Activated T-cell treated with anti-CD3 and anti-CD28 coated beads, Interleukin-2, amount 50 U/mL, for 4 hours (primary cell): ENCODE data around the gene SCFD1. TPM values are rescaled to one million over a fixed set of nuclear protein-coding genes. Genes with fewer than 3 reads are reported as not detected.
A peak's percentile ranks its signal among the peaks of the same experiment; 100 is the strongest.
"Not testable (repeated sequence)": the region's sequence is repeated elsewhere in the genome, so short reads cannot be mapped to it uniquely, and the experiment has no call there.

Experiments used
- ATAC-seq, 2 donors: fragments of 200-7000 bp; cut with Tn5 transposase; one replicate each; pipeline ENCODE4 v1.10.0; 2021
- DNase-seq: peaks from one replicate; pipeline ENCODE4 v3.0.0-alpha.2; 2020
- H3K27me3 Mint-ChIP-seq: one replicate; pipeline ENCODE4 v1.8.0; 2021; ENCODE audit warnings: low read depth, mixed read lengths
- H3K36me3 Mint-ChIP-seq: one replicate; pipeline ENCODE4 v1.8.0; 2022; ENCODE audit warnings: mixed read lengths; ENCODE audit not compliant: insufficient read depth
- H3K4me1 Mint-ChIP-seq: one replicate; pipeline ENCODE4 v1.8.0; 2021; ENCODE audit warnings: low read depth, mixed read lengths
- H3K4me3 Mint-ChIP-seq: one replicate; pipeline ENCODE4 v1.8.0; 2021; ENCODE audit warnings: mild to moderate bottlenecking, moderate library complexity, mixed read lengths
- H3K9me3 Mint-ChIP-seq: one replicate; pipeline ENCODE4 v1.8.0; 2021; ENCODE audit warnings: mixed read lengths
- total RNA-seq, 3 donors: library from RNA; stranded (reverse); gene quantifications; one replicate each; pipeline ENCODE4 v1.2.1, GENCODE V29; 2021

SCFD1 gene
- total RNA-seq, 3 donors from 2014 or later = 65.2 to 76.9 (median 73.5) TPM

DNA sequence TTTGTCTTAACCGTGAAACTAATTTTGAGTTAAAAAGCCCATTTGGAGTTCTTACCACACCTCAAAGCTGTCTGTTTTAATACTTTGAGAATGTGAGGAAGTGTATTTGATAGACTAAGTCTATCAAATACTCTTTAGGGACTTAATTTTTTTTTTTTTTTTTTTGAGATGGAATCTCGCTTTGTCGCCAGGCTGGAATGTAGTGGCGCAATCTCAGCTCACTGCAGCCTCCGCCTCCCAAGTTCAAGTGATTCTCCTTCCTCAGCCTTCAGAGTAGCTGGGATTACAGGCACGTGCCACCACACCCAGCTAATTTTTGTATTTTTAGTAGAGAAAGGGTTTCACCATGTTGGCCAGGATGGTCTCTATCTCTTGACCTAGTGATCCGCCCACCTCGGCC, 7.3 kb downstream of the SCFD1 start:
- H3K4me3 Mint-ChIP-seq, DNase-seq, ATAC-seq, H3K9me3 Mint-ChIP-seq, H3K27me3 Mint-ChIP-seq: not testable (repeated sequence)
- H3K36me3 Mint-ChIP-seq = peaks cover 17% of the 10 kb centered on the region
- H3K4me1 Mint-ChIP-seq = peaks cover 23% of the 10 kb centered on the region

DNA sequence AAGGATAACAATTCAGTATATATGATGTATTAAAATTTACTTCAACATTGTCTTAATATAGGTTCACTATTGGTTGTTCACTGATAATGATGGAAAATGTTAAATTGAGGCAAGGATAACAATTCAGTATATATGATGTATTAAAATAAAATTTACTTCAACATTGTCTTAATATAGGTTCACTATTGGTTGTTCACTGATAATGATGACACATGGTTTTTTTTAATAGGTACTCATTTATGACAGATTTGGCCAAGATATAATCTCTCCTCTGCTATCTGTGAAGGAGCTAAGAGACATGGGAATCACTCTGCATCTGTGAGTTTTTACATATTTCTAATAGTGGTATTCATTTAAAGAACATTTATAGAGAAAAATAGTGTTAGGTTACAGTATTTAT, 8.1 kb downstream of the SCFD1 start:
- H3K9me3 Mint-ChIP-seq = no peaks in the 10 kb centered on the region
- ATAC-seq (no peak), DNase-seq (no peak)
- H3K4me3 Mint-ChIP-seq = no peak overlapping the region
- no peaks in the 10 kb centered on the region for H3K27me3 Mint-ChIP-seq
- H3K36me3 Mint-ChIP-seq = peaks cover 19% of the 10 kb centered on the region
- H3K4me1 Mint-ChIP-seq = peaks cover 19% of the 10 kb centered on the region

DNA sequence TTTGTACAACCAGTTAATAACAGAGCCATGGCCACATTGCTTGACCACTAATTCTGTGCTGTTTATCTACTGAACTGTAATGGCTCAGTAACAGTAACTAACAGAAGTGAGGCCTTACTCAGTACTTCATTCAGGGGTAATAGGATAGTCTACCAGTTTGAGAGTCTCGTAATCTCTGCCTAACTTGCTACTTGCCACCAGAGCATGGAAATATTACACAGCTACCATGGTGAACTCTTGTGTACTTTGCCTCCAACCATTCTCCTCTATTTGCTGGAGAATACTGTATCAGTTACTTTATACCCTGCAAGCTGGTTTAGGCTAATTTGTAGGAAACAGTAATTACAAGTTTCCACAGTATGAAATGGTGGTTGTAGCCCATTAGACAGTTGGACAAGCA, 10.6 kb downstream of the SCFD1 start:
- Mint-ChIP-seq H3K9me3 (no peaks in the 10 kb centered on the region), H3K4me1 (peaks cover 13% of the 10 kb centered on the region), H3K36me3 (peaks cover 31% of the 10 kb centered on the region), H3K4me3 (no peak overlapping the region), H3K27me3 (no peaks in the 10 kb centered on the region)
- DNase-seq (no peak), ATAC-seq (no peak)

DNA sequence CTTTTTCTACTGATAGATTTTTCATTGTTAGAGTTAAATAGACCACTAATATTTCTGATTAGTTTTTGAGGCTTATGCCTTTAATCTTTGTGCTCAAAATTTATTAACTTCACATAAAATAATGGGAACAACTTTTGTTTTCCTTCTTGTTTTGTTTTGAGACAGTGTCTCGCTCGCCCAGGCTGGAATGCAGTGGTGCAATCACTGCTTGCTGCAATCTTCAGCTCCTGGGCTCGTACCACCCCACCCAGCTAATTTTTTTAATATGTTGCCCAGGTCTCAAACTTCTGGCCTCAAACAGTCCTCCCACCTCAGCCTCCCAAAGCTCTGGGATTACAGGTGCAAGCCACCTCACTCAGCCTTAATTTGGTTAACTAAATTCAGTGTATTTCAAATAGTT, 16.8 kb downstream of the SCFD1 start:
- H3K36me3 Mint-ChIP-seq = peaks cover 35% of the 10 kb centered on the region

DNA sequence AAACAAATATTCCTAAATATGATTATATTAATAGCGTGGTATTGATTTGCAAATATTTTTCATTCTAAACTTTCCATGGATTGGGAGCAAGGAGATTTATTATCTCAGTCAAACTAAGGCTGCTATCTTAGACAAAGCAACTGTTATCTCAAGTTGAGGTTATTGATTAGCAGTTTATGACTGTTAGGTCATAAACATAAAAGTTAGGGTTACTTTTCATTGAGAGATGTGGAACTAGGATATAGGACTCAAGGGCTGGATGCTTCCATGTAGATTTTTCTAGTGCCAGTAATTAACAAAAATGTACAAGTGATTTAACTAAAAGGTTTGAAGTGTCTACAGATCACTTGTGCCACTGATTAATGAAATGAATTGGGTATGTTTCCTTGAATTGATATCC, 19.1 kb downstream of the SCFD1 start:
- Mint-ChIP-seq H3K9me3 (peaks cover 7% of the 10 kb centered on the region), H3K27me3 (no peaks in the 10 kb centered on the region), H3K36me3 (peaks cover 40% of the 10 kb centered on the region), H3K4me3 (no peak overlapping the region), H3K4me1 (peaks cover 3% of the 10 kb centered on the region)
- DNase-seq (no peak), ATAC-seq (no peak)

More for the DNA sequence above, 16.8 kb downstream of the SCFD1 start:
- no peak for DNase-seq
- Mint-ChIP-seq H3K4me1 (peaks cover 3% of the 10 kb centered on the region), H3K9me3 (no peaks in the 10 kb centered on the region), H3K4me3 (no peak overlapping the region), H3K27me3 (no peaks in the 10 kb centered on the region)
- ATAC-seq = no peak

DNA sequence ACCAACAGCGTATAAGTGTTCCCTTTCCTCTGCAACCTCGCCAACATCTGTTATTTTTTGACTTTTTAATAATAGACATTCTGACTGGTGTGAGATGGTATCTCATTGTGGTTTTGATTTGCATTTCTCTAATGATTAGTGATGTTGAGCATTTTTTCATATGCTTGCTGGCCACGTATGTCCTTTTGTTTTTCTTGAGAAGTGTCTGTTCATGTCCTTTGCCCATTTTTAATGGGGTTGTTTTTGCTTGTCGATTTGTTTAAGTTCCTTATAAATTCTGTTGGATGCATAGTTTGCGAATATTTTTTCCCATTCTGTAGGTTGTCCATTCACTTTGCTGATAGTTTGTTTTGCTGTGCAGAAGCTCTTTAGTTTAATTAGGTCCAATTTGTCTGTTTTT, 22.3 kb downstream of the SCFD1 start:
- not testable (repeated sequence) for DNase-seq, ATAC-seq, H3K27me3 Mint-ChIP-seq, H3K9me3 Mint-ChIP-seq, H3K4me3 Mint-ChIP-seq, H3K4me1 Mint-ChIP-seq
- peaks cover 38% of the 10 kb centered on the region for H3K36me3 Mint-ChIP-seq

DNA sequence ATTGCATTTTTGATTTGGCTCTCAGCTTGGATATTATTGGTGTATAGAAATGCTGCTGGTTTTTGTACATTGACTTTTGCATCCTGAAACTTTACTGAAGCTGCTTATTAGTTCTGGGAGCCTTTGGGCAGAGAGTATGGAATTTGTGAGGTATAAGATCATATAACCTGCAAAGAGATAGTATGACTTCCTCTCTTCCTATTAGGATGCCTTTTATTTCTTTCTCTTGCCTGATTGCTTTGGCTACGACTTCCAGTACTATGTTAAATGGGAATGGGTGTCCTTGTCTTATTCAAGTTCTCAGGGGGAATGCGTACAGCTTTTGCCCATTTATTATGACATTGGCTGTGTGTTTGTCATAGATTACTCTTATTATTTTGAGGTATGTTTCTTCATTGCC, 23.5 kb downstream of the SCFD1 start:
- peaks cover 7% of the 10 kb centered on the region for H3K9me3 Mint-ChIP-seq
- peaks cover 40% of the 10 kb centered on the region for H3K36me3 Mint-ChIP-seq
- no peak for ATAC-seq
- peaks cover 3% of the 10 kb centered on the region for H3K4me1 Mint-ChIP-seq
- H3K27me3 Mint-ChIP-seq = no peaks in the 10 kb centered on the region
- no peak for DNase-seq
- no peak overlapping the region for H3K4me3 Mint-ChIP-seq

DNA sequence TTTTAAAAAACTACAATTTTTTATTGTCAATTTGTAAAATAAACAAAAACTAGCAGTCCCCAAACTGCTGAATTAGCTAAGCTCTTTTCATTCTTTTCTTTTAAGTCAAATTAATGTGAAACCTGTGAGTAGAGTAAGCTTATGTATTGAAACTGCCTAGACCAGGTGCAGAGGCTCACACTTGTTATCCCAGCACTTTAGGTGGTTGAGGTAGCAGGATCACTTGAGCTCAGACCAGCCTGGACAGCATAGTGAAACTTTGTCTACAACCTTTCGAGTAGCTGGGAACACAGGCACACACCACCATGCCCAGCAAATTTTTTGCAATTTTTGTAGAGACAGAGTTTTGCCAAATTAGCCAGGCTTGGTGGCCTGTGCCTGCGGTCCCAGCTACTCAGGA, 26.4 kb downstream of the SCFD1 start:
- Mint-ChIP-seq H3K4me1 (peaks cover 3% of the 10 kb centered on the region), H3K27me3 (no peaks in the 10 kb centered on the region), H3K9me3 (peaks cover 7% of the 10 kb centered on the region), H3K36me3 (peaks cover 43% of the 10 kb centered on the region), H3K4me3 (no peak overlapping the region)
- DNase-seq (no peak), ATAC-seq (no peak)

DNA sequence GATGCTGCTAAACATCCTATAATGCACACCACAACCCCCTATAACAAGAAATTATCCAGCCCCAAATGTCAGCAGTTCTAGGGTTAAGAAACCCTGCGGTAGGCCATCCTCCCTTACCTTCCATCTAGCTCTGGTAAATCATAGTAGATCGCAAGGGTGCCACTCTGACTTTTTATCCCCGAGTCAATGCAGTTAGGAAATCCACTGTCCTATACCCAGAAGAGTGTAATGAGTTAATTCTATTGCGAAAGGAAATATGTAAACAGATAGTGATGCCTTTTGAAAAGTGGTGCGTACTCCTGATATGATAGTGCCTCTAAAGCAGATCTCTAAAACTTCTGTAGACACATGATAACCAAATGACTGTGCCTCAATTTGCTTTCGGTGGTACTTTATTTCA, 29.8 kb downstream of the SCFD1 start:
- Mint-ChIP-seq H3K9me3 (no peaks in the 10 kb centered on the region), H3K4me1 (no peaks in the 10 kb centered on the region), H3K36me3 (peaks cover 14% of the 10 kb centered on the region), H3K27me3 (no peaks in the 10 kb centered on the region), H3K4me3 (no peak overlapping the region)
- DNase-seq (no peak), ATAC-seq (no peak)

DNA sequence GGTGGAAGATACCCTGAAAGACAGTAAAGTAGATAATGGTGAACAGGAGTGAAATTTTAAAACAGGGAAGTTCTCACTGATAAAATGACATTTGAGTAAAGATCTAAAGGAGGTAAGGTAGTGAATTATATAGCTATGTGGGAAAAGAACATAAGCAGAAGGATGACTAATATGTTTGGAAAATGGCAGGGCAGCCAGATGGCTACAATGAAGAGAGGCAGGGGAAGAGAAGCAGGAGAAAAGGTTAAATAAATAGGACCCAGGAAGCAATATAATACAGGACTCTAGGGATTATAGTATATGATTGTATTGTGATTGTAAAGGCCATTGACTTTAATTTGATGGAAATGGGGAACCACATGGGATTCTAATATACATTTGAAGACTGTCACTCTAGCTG, 33.0 kb downstream of the SCFD1 start:
- Mint-ChIP-seq H3K36me3 (peaks cover 14% of the 10 kb centered on the region), H3K4me1 (no peaks in the 10 kb centered on the region), H3K9me3 (no peaks in the 10 kb centered on the region)

DNA sequence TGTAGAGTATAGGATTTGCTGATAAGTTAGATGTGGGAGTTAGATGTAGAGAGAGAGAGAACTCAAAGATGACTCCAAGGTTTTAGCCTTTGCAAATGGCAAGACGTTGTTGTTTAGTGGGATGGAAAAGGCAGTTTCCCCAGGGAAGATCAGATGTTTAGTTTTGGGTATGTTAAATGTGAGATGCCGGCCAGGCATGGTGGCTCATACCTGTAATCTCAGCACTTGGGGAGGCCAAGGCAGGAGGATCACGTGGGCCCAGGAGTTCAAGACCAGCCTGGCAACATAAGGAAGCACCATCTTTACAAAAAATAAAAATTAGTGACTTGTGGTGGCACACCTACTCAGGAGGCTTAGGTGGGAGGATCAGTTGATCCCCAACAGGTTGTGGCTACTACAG, 33.5 kb downstream of the SCFD1 start:
- H3K9me3 Mint-ChIP-seq = no peaks in the 10 kb centered on the region
- no peaks in the 10 kb centered on the region for H3K27me3 Mint-ChIP-seq
- DNase-seq (no peak), ATAC-seq (no peak)
- peaks cover 16% of the 10 kb centered on the region for H3K36me3 Mint-ChIP-seq
- no peaks in the 10 kb centered on the region for H3K4me1 Mint-ChIP-seq
- H3K4me3 Mint-ChIP-seq = no peak overlapping the region

More for the DNA sequence above, 33.0 kb downstream of the SCFD1 start:
- no peaks in the 10 kb centered on the region for H3K27me3 Mint-ChIP-seq
- DNase-seq = no peak
- no peak overlapping the region for H3K4me3 Mint-ChIP-seq
- no peak for ATAC-seq

DNA sequence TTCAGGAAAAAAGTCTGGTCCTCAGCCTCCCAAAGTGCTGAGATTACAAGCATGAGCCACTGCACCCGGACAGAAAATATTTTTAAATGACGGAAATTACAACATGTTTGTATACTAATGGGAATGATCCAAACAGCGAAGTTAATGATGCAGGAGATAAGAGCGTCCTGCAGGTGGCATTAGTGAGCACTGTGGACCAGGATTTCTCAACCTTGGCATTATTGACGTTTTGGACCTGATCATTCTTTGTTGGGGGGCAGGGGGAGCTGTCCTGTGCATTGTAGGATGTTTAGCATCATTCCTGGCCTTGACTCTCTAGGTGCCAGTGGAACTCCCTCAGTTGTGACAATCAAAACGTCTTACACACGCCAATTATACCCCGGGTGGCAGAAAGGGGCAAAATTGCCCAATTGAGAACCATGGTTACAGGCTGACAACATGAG, 34.1 kb downstream of the SCFD1 start:
- DNase-seq (peak; percentile 9), ATAC-seq (no peak)
- no peaks in the 10 kb centered on the region for H3K27me3 Mint-ChIP-seq
- no peaks in the 10 kb centered on the region for H3K9me3 Mint-ChIP-seq
- peaks cover 13% of the 10 kb centered on the region for H3K36me3 Mint-ChIP-seq
- H3K4me1 Mint-ChIP-seq = no peaks in the 10 kb centered on the region
- H3K4me3 Mint-ChIP-seq = no peak overlapping the region

DNA sequence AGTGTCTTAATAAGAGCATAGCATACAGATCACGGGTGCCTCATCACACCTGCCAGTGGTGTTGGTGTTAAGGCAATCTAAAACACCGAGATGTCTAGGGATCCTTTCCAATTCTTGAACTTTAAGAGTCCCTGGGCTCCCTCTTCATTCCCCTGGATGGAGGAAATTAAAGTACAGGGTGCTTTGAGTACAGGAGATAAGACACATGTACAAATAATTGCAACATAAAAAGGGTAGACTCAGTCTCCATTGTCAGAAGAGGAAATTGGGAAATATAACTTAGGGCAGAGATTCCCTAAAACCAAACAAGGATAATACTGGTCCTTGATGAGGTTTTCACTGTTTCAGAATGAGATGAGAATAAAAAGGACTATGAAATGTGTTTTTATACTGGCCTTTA, 34.9 kb downstream of the SCFD1 start:
- Mint-ChIP-seq H3K4me1 (no peaks in the 10 kb centered on the region), H3K4me3 (no peak overlapping the region), H3K9me3 (no peaks in the 10 kb centered on the region), H3K36me3 (peaks cover 13% of the 10 kb centered on the region), H3K27me3 (no peaks in the 10 kb centered on the region)
- DNase-seq (no peak), ATAC-seq (no peak)

DNA sequence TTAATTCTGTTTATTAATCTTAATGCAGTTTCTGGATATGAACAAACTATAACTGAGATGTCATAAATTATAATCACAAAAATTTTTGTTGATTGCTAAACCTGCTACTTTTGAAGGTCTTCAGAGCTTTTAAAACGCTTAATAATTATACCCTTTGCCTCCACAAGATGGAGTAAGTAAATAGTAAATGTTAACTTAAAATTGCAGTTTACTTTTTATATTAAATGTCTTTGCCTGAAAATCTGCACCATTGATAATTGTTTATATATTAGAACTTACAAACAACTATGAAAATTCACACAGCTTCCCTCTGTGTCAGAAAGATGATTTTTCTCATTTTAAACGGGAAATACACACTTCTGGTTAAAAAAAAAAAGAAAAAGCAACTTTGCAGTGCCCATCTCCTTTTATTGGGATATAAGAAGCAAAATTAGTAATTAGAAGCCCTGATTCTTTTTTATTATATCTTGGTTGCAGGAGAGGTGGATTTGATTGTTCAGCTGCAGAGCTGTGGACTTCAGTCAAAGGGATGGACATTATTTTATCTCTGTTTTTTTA, 35.6 kb downstream of the SCFD1 start:
- no peaks in the 10 kb centered on the region for H3K4me1 Mint-ChIP-seq
- H3K36me3 Mint-ChIP-seq = peaks cover 17% of the 10 kb centered on the region
- H3K27me3 Mint-ChIP-seq = no peaks in the 10 kb centered on the region
- H3K4me3 Mint-ChIP-seq = no peak overlapping the region
- no peak for DNase-seq
- H3K9me3 Mint-ChIP-seq = no peaks in the 10 kb centered on the region
- no peak for ATAC-seq

DNA sequence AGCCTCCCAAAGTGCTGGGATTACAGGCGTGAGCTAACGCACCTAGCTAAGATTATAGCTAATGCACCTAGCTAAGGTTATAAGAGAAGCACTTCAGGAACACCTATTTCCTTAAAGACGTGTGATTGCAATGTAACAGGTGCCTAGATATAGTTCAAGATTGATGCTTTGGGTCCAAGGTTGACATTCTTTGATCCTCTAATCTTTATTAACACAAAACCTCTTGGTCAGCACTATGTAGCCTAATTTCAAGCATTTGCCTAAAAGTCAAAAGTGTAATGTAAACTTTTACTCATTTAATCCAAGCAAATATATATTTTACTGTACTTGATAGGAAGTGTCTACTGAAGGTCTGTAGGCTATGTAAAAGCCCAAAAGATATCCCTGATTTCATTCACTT, 36.5 kb downstream of the SCFD1 start:
- no peak overlapping the region for H3K4me3 Mint-ChIP-seq
- ATAC-seq = no peak
- H3K36me3 Mint-ChIP-seq = peaks cover 16% of the 10 kb centered on the region
- H3K27me3 Mint-ChIP-seq = no peaks in the 10 kb centered on the region
- H3K4me1 Mint-ChIP-seq = no peaks in the 10 kb centered on the region
- no peak for DNase-seq
- H3K9me3 Mint-ChIP-seq = no peaks in the 10 kb centered on the region

DNA sequence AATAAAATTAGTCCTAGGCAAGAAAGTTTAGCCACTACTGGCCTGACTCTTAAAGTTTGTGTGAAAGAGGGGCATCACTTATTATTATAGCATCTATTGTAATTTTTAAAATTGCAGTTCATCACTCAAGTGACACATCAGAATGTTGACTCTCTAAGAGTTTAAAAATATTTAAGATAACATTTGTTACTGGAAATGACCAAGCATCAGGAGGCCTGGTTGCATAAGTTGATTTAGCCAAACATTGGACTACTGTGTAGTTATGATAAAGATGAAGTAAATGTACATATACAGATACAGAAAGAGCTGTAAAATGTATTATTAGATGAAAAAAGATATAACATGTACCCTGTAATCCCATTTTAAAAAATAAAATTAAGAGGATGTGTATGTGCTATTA, 47.5 kb downstream of the SCFD1 start:
- Mint-ChIP-seq H3K9me3 (no peaks in the 10 kb centered on the region), H3K27me3 (no peaks in the 10 kb centered on the region), H3K4me3 (no peak overlapping the region), H3K4me1 (peaks cover 5% of the 10 kb centered on the region), H3K36me3 (peaks cover 16% of the 10 kb centered on the region)
- DNase-seq (no peak), ATAC-seq (no peak)
